ENCODE data around the gene CORO7. TPM values are rescaled to one million over a fixed set of nuclear protein-coding genes. Genes with fewer than 3 reads are reported as not detected.

Gene CORO7
- total RNA-seq, 4 donors from 2014 or later = 11.0 to 38.9 (median 17.8) TPM

GRCh38 chr16:4342866-4343744 is 73.3 kb downstream of the CORO7 start:
- Histone ChIP-seq H3K4me1 (peaks cover 0 to 54% (median 4%) of the 10 kb centered on the region in 3 donors), H3K27ac (no peak overlapping the region), H3K27me3 (no peaks in the 10 kb centered on the region), H3K9me3 (no peaks in the 10 kb centered on the region), H3K36me3 (peaks cover 0 to 38% of the 10 kb centered on the region in 2 donors), H3K4me3 (no peak overlapping the region)
- no peak for ATAC-seq
- 83% methylated on average over 5 of the region's 21 CpGs; no CpG with 5 or more reads in 1 of the 2 donors for WGBS, 2 donors (ENCODE audit: low coverage in 1 of 2)
- TF ChIP-seq POLR2A (IDR thresholded peaks at IDR 0.05) (no peak), POLR2AphosphoS5 (IDR thresholded peaks at IDR 0.05) (no peak), CTCF (IDR thresholded peaks at IDR 0.05) (no peak), EP300 (IDR thresholded peaks at IDR 0.05) (no peak)

GRCh38 chr16:4341250-4341649 is 75.1 kb downstream of the CORO7 start:
- Histone ChIP-seq H3K27me3 (no peaks in the 10 kb centered on the region), H3K9me3 (no peaks in the 10 kb centered on the region), H3K27ac (no peak overlapping the region), H3K36me3 (peaks cover 0 to 51% of the 10 kb centered on the region in 2 donors), H3K4me1 (peaks cover 0 to 43% (median 4%) of the 10 kb centered on the region in 3 donors), H3K4me3 (no peak overlapping the region)
- ATAC-seq = no peak
- WGBS, 2 donors (ENCODE audit: low coverage in 1 of 2) = 90% methylated on average over 2 of the region's 13 CpGs; no CpG with 5 or more reads in 1 of the 2 donors
- no peak for TF ChIP-seq CTCF (IDR thresholded peaks at IDR 0.05)
- no peak for TF ChIP-seq POLR2AphosphoS5 (IDR thresholded peaks at IDR 0.05)
- TF ChIP-seq POLR2A (IDR thresholded peaks at IDR 0.05) = no peak
- no peak for TF ChIP-seq EP300 (IDR thresholded peaks at IDR 0.05)

GRCh38 chr16:4340443-4340842 is 76.0 kb downstream of the CORO7 start:
- ATAC-seq = no peak
- WGBS, 2 donors (ENCODE audit: low coverage in 1 of 2) = 86% methylated on average over 1 of the region's 6 CpGs; no CpG with 5 or more reads in 1 of the 2 donors
- Histone ChIP-seq H3K9me3 (no peaks in the 10 kb centered on the region), H3K4me3 (no peak overlapping the region), H3K36me3 (peaks cover 0 to 59% of the 10 kb centered on the region in 2 donors), H3K27ac (no peak overlapping the region), H3K4me1 (peaks cover 0 to 37% (median 4%) of the 10 kb centered on the region in 3 donors), H3K27me3 (no peaks in the 10 kb centered on the region)
- TF ChIP-seq CTCF (IDR thresholded peaks at IDR 0.05) (no peak), POLR2AphosphoS5 (IDR thresholded peaks at IDR 0.05) (no peak), EP300 (IDR thresholded peaks at IDR 0.05) (no peak), POLR2A (IDR thresholded peaks at IDR 0.05) (no peak)

DNA sequence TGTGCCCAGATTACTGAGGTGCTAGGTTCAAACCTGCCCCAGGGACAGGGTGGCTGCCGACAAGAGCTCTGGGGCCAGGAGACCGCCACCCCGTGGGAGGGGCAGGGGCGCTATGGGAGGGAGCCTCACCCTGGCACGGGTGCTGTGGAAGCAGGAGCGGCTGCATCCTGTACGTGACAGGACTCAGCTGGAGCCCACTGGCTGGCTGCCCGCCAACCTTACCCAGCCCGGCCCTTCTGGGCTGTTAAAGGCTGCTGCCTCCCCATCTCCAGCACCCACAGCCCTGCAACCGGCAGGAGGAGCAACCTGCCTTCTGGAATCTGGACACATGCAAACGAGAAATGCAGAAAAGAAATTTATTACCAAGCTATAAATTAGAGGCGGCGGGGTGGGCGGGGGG is 76.5 kb downstream of the CORO7 start:
- Histone ChIP-seq H3K9me3 (no peaks in the 10 kb centered on the region), H3K4me3 (no peak overlapping the region), H3K4me1 (peaks cover 0 to 31% (median 4%) of the 10 kb centered on the region in 3 donors), H3K27me3 (no peaks in the 10 kb centered on the region), H3K27ac (peak overlapping the region in 3 of 4 donors; percentile 19 to 45 (median 23)), H3K36me3 (peaks cover 0 to 65% of the 10 kb centered on the region in 2 donors)
- ATAC-seq = peak; percentile 54
- 8 to 52% methylated on average over 4 to 6 of the region's 14 CpGs for WGBS, 2 donors (ENCODE audit: low coverage in 1 of 2)
- TF ChIP-seq POLR2A (IDR thresholded peaks at IDR 0.05) (no peak), CTCF (IDR thresholded peaks at IDR 0.05) (no peak), POLR2AphosphoS5 (IDR thresholded peaks at IDR 0.05) (no peak), EP300 (IDR thresholded peaks at IDR 0.05) (no peak)

All from gastroesophageal sphincter (tissue), 4 donors.